H1 (cell line): ENCODE results near the gene MISFA. TPM values are rescaled to one million over a fixed set of nuclear protein-coding genes. Genes with fewer than 3 reads are reported as not detected.

ENCODE experiments used
- BCL11A ChIP-seq, 2 experiments: IDR thresholded peaks; one replicate each; pipeline ENCODE4 v1.6.1; 2011; ENCODE audit warnings: low read depth in 2 of 2, low read length in 2 of 2, mild to moderate bottlenecking in 2 of 2
- CEBPB ChIP-seq: IDR thresholded peaks from 2 replicates; pipeline ENCODE4 v1.6.1; 2012; ENCODE audit warnings: low read depth, low read length
- CHD2 ChIP-seq: IDR thresholded peaks from 2 replicates; pipeline ENCODE4 v1.6.1; 2012; ENCODE audit warnings: low read length, improper control_type of control experiment
- CTBP2 ChIP-seq: IDR thresholded peaks from 2 replicates; pipeline ENCODE4 v1.7.0; 2011; ENCODE audit warnings: borderline replicate concordance, mild to moderate bottlenecking, moderate library complexity, mixed read lengths, low read length; ENCODE audit not compliant: insufficient read depth, insufficient read length
- EGR1 ChIP-seq: IDR thresholded peaks from 2 replicates; pipeline ENCODE4 v1.6.1; 2011; ENCODE audit warnings: low read depth, low read length, borderline replicate concordance
- FOSL1 ChIP-seq: IDR thresholded peaks from 2 replicates; pipeline ENCODE4 v1.6.1; 2011; ENCODE audit warnings: mild to moderate bottlenecking, low read depth, low read length, moderate library complexity; ENCODE audit not compliant: insufficient read depth
- GABPA ChIP-seq: IDR thresholded peaks from 2 replicates; pipeline ENCODE4 v1.6.1; 2011; ENCODE audit warnings: mild to moderate bottlenecking, low read length, moderate library complexity, borderline replicate concordance; ENCODE audit not compliant: insufficient read depth
- JUN ChIP-seq: IDR thresholded peaks from 2 replicates; pipeline ENCODE4 v1.6.1; 2011; ENCODE audit warnings: low read depth, mild to moderate bottlenecking, improper control_type of control experiment, low read length
- JUND ChIP-seq: IDR thresholded peaks from 2 replicates; pipeline ENCODE4 v1.6.1; 2011; ENCODE audit warnings: mild to moderate bottlenecking, improper control_type of control experiment, low read length
- KDM1A ChIP-seq: fragments of 200-600, 300-600 bp; sonication (generic); IDR thresholded peaks from 2 replicates; pipeline ENCODE4 v1.7.1; 2016; ENCODE audit warnings: mild to moderate bottlenecking, low read length, borderline replicate concordance
- KDM4A ChIP-seq: IDR thresholded peaks from one replicate; pipeline ENCODE4 v1.7.1; 2012; ENCODE audit warnings: low read depth, mild to moderate bottlenecking, moderate library complexity, low read length, inconsistent platforms; ENCODE audit not compliant: severe bottlenecking
- KDM5A ChIP-seq: fragments of 200-600 bp; IDR thresholded peaks from 2 replicates; pipeline ENCODE4 v1.7.1; 2012; ENCODE audit warnings: mild to moderate bottlenecking, low read length, inconsistent platforms, mixed read lengths
- MAX ChIP-seq: IDR thresholded peaks from 2 replicates; pipeline ENCODE4 v1.6.1; 2012; ENCODE audit warnings: inconsistent platforms
- NANOG ChIP-seq: IDR thresholded peaks from 2 replicates; pipeline ENCODE4 v1.6.1; 2011; ENCODE audit warnings: low read length, low read depth, mild to moderate bottlenecking, inconsistent platforms; ENCODE audit not compliant: insufficient read depth, poor library complexity, severe bottlenecking
- PHF8 ChIP-seq: fragments of 200-600 bp; sonication (generic); conservative IDR thresholded peaks from 2 replicates; pipeline ENCODE4 v1.7.1; 2012; ENCODE audit warnings: low read depth, mild to moderate bottlenecking, inconsistent platforms, low read length, moderate library complexity
- POLR2A ChIP-seq, 2 experiments: IDR thresholded peaks; 1 replicate in 1 of 2; 2 replicates in 1 of 2; pipeline ENCODE4 v1.6.1; 2011; ENCODE audit warnings: low read depth in 2 of 2, low read length in 2 of 2, mild to moderate bottlenecking in 2 of 2; ENCODE audit errors: control extremely low read depth in 1 of 2
- POLR2AphosphoS5 ChIP-seq: IDR thresholded peaks from 2 replicates; pipeline ENCODE4 v1.6.1; 2011; ENCODE audit warnings: low read depth, low read length
- RAD21 ChIP-seq, 2 experiments: IDR thresholded peaks in 1 of 2; conservative IDR thresholded peaks in 1 of 2; 2 replicates each; pipeline ENCODE4 v1.6.1; 2011; ENCODE audit warnings: low read depth in 2 of 2, low read length in 2 of 2, improper control_type of control experiment in 1 of 2, inconsistent platforms in 1 of 2, mild to moderate bottlenecking in 1 of 2, moderate library complexity in 1 of 2
- RFX5 ChIP-seq: IDR thresholded peaks from 2 replicates; pipeline ENCODE4 v1.6.1; 2011; ENCODE audit warnings: low read depth, low read length, improper control_type of control experiment, borderline replicate concordance
- RXRA ChIP-seq: IDR thresholded peaks from 2 replicates; pipeline ENCODE4 v1.6.1; 2011; ENCODE audit warnings: low read depth, mild to moderate bottlenecking, low read length, moderate library complexity; ENCODE audit not compliant: insufficient read depth
- SIRT6 ChIP-seq: IDR thresholded peaks from one replicate; pipeline ENCODE4 v1.7.1; 2012; ENCODE audit warnings: low read length, inconsistent platforms
- SIX5 ChIP-seq: IDR thresholded peaks from 2 replicates; pipeline ENCODE4 v1.6.1; 2011; ENCODE audit warnings: mild to moderate bottlenecking, low read depth, low read length
- SP2 ChIP-seq: IDR thresholded peaks from 2 replicates; pipeline ENCODE4 v1.6.1; 2012; ENCODE audit warnings: mild to moderate bottlenecking, low read length, inconsistent platforms
- ZNF274 ChIP-seq: IDR thresholded peaks from 2 replicates; pipeline ENCODE4 v1.7.0; 2012; ENCODE audit warnings: low read length, borderline replicate concordance; ENCODE audit errors: extremely low read depth
- polyA plus RNA-seq, 7 experiments: library from polyadenylated mRNA; depleted of rRNA in 3 of 7; stranded (reverse) in 5 of 7; unstranded in 2 of 7; fragments of >200 nt in 5 of 7; fragments of 200-250 nt in 2 of 7; gene quantifications; 1 replicate in 5 of 7; 2 replicates in 1 of 7; 4 replicates in 1 of 7; pipeline versions ENCODE4 v1.2.1 to v1.2.3, GENCODE V29; 2011 to 2013; ENCODE audit warnings: missing spikeins in 2 of 7, mixed read lengths in 2 of 7
- total RNA-seq: library from RNA; stranded (reverse); fragmentation: NEBNext Ultra II Directional; extraction: Animal tissue kit (Norgen Biotek cat#: 25700); gene quantifications from 2 replicates; pipeline ENCODE4 v1.2.1, GENCODE V29; 2021

MISFA gene
- total and polyA plus RNA-seq, 2 of the 8 experiments (the other 6 are each of a cell fraction or from before 2014, with no cell fraction given): 0.51 to 3.8 TPM

- TF ChIP-seq RXRA (no peak), ZNF274 (no peak), MAX (peak; percentile 56; the same call in 1 of the 2 replicates), CTBP2 (no peak), NANOG (no peak), JUND (no peak), CEBPB (no peak), FOSL1 (no peak), SIRT6 (no peak), EGR1 (no peak), JUN (no peak), PHF8 (peak; percentile 91), RFX5 (no peak), POLR2AphosphoS5 (peak; percentile 88), KDM1A (0 out of 2 replicates have a peak, but pooled peaks have one; percentile 12), BCL11A (IDR thresholded peaks at IDR 0.05; ENCODE audit: low read depth in 2 of 2, low read length in 2 of 2) (no peak), SP2 (no peak), CHD2 (no peak), RAD21 (IDR thresholded peaks at IDR 0.05 in 1 of 2, conservative IDR thresholded peaks at IDR 0.05 in 1 of 2; ENCODE audit: low read depth in 2 of 2, low read length in 2 of 2) (no peak; a peak in 1 of 4 replicates), KDM4A (peak; percentile 60), SIX5 (no peak), GABPA (no peak), POLR2A (IDR thresholded peaks at IDR 0.05; ENCODE audit: control extremely low read depth in 1 of 2, low read depth in 2 of 2, low read length in 2 of 2) (peak in 1 of 2 experiments; percentile 82; a peak in 2 of 3 replicates), KDM5A (no peak)
Observed at GRCh38 chr11:18588297-18589252, 11.0 kb upstream of the MISFA start, which contains the start of gene UEVLD (continued).
